ENCODE measurements around the gene PRKCA. TPM values are rescaled to one million over a fixed set of nuclear protein-coding genes. Genes with fewer than 3 reads are reported as not detected.

PRKCA gene
- polyA plus RNA-seq, 2 of the 4 experiments (the other 2 are of a cell fraction): 28.8 to 65.0 TPM

- DNase-seq (ENCODE audit: low read depth in 1 of 2, low spot score in 1 of 2) (no peak), FAIRE-seq (no peak), ATAC-seq (no peak)
- Histone ChIP-seq H3K4me3 (no peak overlapping the region), H3K27ac (peak overlapping the region; percentile 75 to 91), H3K4me1 (peaks cover 94% of the 10 kb centered on the region), H3K9me3 (no peaks in the 10 kb centered on the region), H3K4me2 (peak overlapping the region; percentile 63)
- TF ChIP-seq POLR2A (IDR thresholded peaks at IDR 0.05; ENCODE audit: low read length): no peak
- TF ChIP-seq BHLHE40 (IDR thresholded peaks at IDR 0.05; ENCODE audit: low read depth, low read length): no peak
- TF ChIP-seq GATA3 (IDR thresholded peaks at IDR 0.05; ENCODE audit: borderline replicate concordance): no peak
- TF ChIP-seq TFCP2L1 (CRISPR knock-in tag; IDR thresholded peaks at IDR 0.05): no peak
- no peak for TF ChIP-seq HMGXB4 (CRISPR knock-in tag; IDR thresholded peaks at IDR 0.05; ENCODE audit: borderline replicate concordance)
- TF ChIP-seq ZC3H11A (IDR thresholded peaks at IDR 0.05): no peak
- no peak for TF ChIP-seq RARB (CRISPR knock-in tag; IDR thresholded peaks at IDR 0.05)
- no peak for TF ChIP-seq MAZ (IDR thresholded peaks at IDR 0.05; ENCODE audit: borderline replicate concordance, low read depth, low read length)
- TF ChIP-seq POLR2AphosphoS2 (conservative IDR thresholded peaks at IDR 0.05; ENCODE audit: low read length): no peak
- TF ChIP-seq ZSCAN20 (CRISPR knock-in tag; IDR thresholded peaks at IDR 0.05): no peak
- TF ChIP-seq RNF2 (IDR thresholded peaks at IDR 0.05; ENCODE audit: borderline replicate concordance, low read depth): no peak
- TF ChIP-seq NPAS2 (CRISPR knock-in tag; IDR thresholded peaks at IDR 0.05; ENCODE audit: borderline replicate concordance): no peak
- TF ChIP-seq ESRRA (IDR thresholded peaks at IDR 0.05; ENCODE audit: borderline replicate concordance, low read length): no peak
- no peak for TF ChIP-seq HDAC2 (IDR thresholded peaks at IDR 0.05)
- TF ChIP-seq BCL3 (IDR thresholded peaks at IDR 0.05): no peak
- no peak for TF ChIP-seq E2F6 (IDR thresholded peaks at IDR 0.05; ENCODE audit: borderline replicate concordance, low read depth)
- ChIA-PET CTCF (interaction anchor here (0.6 to 2.1 kb wide), 10 partner anchors 12 to 265 kb away, joined by 3 to 7 read pairs (median 4); no protein-coding TSS in a partner anchor), POLR2A (no interaction called here)
- 87% methylated on average over 1 of the region's 1 CpG for WGBS (ENCODE audit: missing lambda C conversion rate)
These were observed 163.3 kb downstream of the PRKCA start for GRCh38 chr17:66465701-66466100.

GRCh38 chr17:66466106-66466820 lies 163.8 kb downstream of the PRKCA start:
- DNase-seq (ENCODE audit: low read depth in 1 of 2, low spot score in 1 of 2): no peak
- ChIA-PET CTCF (interaction anchor here (0.6 to 2.1 kb wide), 9 partner anchors 11 to 266 kb away, joined by 3 to 7 read pairs (median 4); no protein-coding TSS in a partner anchor), POLR2A (interaction anchor here (3.1 kb wide), 1 partner anchor 42 kb away, joined by 17 read pairs; no protein-coding TSS in a partner anchor)
- FAIRE-seq: no peak
- H3K4me3 ChIP-seq: peak overlapping the region; percentile 6; the same call in 2 of the 3 replicates
- H3K9me3 ChIP-seq: no peaks in the 10 kb centered on the region
- peak overlapping the region; percentile 63 for H3K4me2 ChIP-seq
- H3K4me1 ChIP-seq: peaks cover 93% of the 10 kb centered on the region
- ATAC-seq: no peak
- peak overlapping the region; percentile 75 to 91 for H3K27ac ChIP-seq
- 57% methylated on average over 11 of the region's 11 CpGs for WGBS (ENCODE audit: missing lambda C conversion rate)
- TF ChIP-seq TP53 (CRISPR knock-in tag; IDR thresholded peaks at IDR 0.05) (peak; percentile 87), EHMT2 (IDR thresholded peaks at IDR 0.05; ENCODE audit: low read depth) (no peak), NFE2L2 (conservative IDR thresholded peaks at IDR 0.05; ENCODE audit: low read length) (no peak), FOSB (CRISPR knock-in tag; IDR thresholded peaks at IDR 0.05) (peak; percentile 92; the same call in 1 of the 2 replicates), HOXA7 (CRISPR knock-in tag; IDR thresholded peaks at IDR 0.05) (peak; percentile 83), ZC3H11A (IDR thresholded peaks at IDR 0.05) (no peak), GATA3 (IDR thresholded peaks at IDR 0.05; ENCODE audit: borderline replicate concordance) (no peak), NPAS2 (CRISPR knock-in tag; IDR thresholded peaks at IDR 0.05; ENCODE audit: borderline replicate concordance) (peak; percentile 73; the same call in 1 of the 2 replicates), CHD2 (IDR thresholded peaks at IDR 0.05; ENCODE audit: low read length, partially characterized antibody) (no peak), RNF2 (IDR thresholded peaks at IDR 0.05; ENCODE audit: borderline replicate concordance, low read depth) (no peak), BCL3 (IDR thresholded peaks at IDR 0.05) (no peak), FOXS1 (CRISPR knock-in tag; IDR thresholded peaks at IDR 0.05) (peak; percentile 92), USF2 (IDR thresholded peaks at IDR 0.05) (no peak)
- TF ChIP-seq, protein P1, sequence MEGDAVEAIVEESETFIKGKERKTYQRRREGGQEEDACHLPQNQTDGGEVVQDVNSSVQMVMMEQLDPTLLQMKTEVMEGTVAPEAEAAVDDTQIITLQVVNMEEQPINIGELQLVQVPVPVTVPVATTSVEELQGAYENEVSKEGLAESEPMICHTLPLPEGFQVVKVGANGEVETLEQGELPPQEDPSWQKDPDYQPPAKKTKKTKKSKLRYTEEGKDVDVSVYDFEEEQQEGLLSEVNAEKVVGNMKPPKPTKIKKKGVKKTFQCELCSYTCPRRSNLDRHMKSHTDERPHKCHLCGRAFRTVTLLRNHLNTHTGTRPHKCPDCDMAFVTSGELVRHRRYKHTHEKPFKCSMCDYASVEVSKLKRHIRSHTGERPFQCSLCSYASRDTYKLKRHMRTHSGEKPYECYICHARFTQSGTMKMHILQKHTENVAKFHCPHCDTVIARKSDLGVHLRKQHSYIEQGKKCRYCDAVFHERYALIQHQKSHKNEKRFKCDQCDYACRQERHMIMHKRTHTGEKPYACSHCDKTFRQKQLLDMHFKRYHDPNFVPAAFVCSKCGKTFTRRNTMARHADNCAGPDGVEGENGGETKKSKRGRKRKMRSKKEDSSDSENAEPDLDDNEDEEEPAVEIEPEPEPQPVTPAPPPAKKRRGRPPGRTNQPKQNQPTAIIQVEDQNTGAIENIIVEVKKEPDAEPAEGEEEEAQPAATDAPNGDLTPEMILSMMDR (IDR thresholded peaks at IDR 0.05): no peak
- TF ChIP-seq, protein P2, sequence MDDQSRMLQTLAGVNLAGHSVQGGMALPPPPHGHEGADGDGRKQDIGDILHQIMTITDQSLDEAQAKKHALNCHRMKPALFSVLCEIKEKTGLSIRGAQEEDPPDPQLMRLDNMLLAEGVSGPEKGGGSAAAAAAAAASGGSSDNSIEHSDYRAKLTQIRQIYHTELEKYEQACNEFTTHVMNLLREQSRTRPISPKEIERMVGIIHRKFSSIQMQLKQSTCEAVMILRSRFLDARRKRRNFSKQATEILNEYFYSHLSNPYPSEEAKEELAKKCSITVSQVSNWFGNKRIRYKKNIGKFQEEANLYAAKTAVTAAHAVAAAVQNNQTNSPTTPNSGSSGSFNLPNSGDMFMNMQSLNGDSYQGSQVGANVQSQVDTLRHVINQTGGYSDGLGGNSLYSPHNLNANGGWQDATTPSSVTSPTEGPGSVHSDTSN (IDR thresholded peaks at IDR 0.05): no peak
- TF ChIP-seq, protein P3, sequence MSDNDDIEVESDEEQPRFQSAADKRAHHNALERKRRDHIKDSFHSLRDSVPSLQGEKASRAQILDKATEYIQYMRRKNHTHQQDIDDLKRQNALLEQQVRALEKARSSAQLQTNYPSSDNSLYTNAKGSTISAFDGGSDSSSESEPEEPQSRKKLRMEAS (IDR thresholded peaks at IDR 0.05): no peak
